ENCODE results near the gene URI1. TPM values are rescaled to one million over a fixed set of nuclear protein-coding genes. Genes with fewer than 3 reads are reported as not detected.
A peak's percentile ranks its signal among the peaks of the same experiment; 100 is the strongest.

URI1 gene
- total RNA-seq, 2 experiments from 2014 or later: 48.3 to 60.8 TPM

GRCh38 chr19:30046522-30046921, 104.5 kb downstream of the URI1 start:
- H3K4me1 Mint-ChIP-seq: no peaks in the 10 kb centered on the region
- peaks cover 2% of the 10 kb centered on the region for H3K36me3 Mint-ChIP-seq
- ATAC-seq: peak; percentile 23
- H3K9me3 Mint-ChIP-seq (ENCODE audit: low read depth): no peaks in the 10 kb centered on the region
- no peak overlapping the region for H3K27ac Mint-ChIP-seq
- no peaks in the 10 kb centered on the region for H3K27me3 Mint-ChIP-seq
- no peak overlapping the region for H3K4me3 Mint-ChIP-seq
- CTCF ChIA-PET: interaction anchor here (1.2 kb wide), 1 partner anchor 9 kb away, joined by 5 read pairs; no protein-coding TSS in a partner anchor
- DNase-seq: no peak

GRCh38 chr19:30047432-30047831, 105.4 kb downstream of the URI1 start:
- DNase-seq (no peak), ATAC-seq (no peak)
- Mint-ChIP-seq H3K36me3 (no peaks in the 10 kb centered on the region), H3K4me1 (no peaks in the 10 kb centered on the region), H3K9me3 (ENCODE audit: low read depth) (no peaks in the 10 kb centered on the region), H3K27ac (no peak overlapping the region), H3K4me3 (no peak overlapping the region), H3K27me3 (no peaks in the 10 kb centered on the region)
- CTCF ChIA-PET: no interaction called here

GRCh38 chr19:30049226-30049625, 107.2 kb downstream of the URI1 start:
- CTCF ChIA-PET: no interaction called here
- H3K36me3 Mint-ChIP-seq: no peaks in the 10 kb centered on the region
- no peaks in the 10 kb centered on the region for H3K4me1 Mint-ChIP-seq
- no peak overlapping the region for H3K27ac Mint-ChIP-seq
- no peaks in the 10 kb centered on the region for H3K27me3 Mint-ChIP-seq
- no peak for DNase-seq
- no peak for ATAC-seq
- no peaks in the 10 kb centered on the region for H3K9me3 Mint-ChIP-seq (ENCODE audit: low read depth)
- H3K4me3 Mint-ChIP-seq: no peak overlapping the region

GRCh38 chr19:30049846-30050667, 108.0 kb downstream of the URI1 start:
- H3K4me1 Mint-ChIP-seq: no peaks in the 10 kb centered on the region
- CTCF ChIA-PET: no interaction called here
- H3K27me3 Mint-ChIP-seq: no peaks in the 10 kb centered on the region
- no peak overlapping the region for H3K4me3 Mint-ChIP-seq
- no peak for DNase-seq
- no peaks in the 10 kb centered on the region for H3K9me3 Mint-ChIP-seq (ENCODE audit: low read depth)
- no peak for ATAC-seq
- H3K36me3 Mint-ChIP-seq: no peaks in the 10 kb centered on the region
- no peak overlapping the region for H3K27ac Mint-ChIP-seq

- no peak for ATAC-seq
- no peak for DNase-seq
- no peak overlapping the region for H3K27ac Mint-ChIP-seq
- H3K36me3 Mint-ChIP-seq: no peaks in the 10 kb centered on the region
- H3K4me3 Mint-ChIP-seq: no peak overlapping the region
- no peaks in the 10 kb centered on the region for H3K27me3 Mint-ChIP-seq
- H3K4me1 Mint-ChIP-seq: no peaks in the 10 kb centered on the region
- CTCF ChIA-PET: no interaction called here
- no peaks in the 10 kb centered on the region for H3K9me3 Mint-ChIP-seq (ENCODE audit: low read depth)
Measured at GRCh38 chr19:30052122-30053075, 110.4 kb downstream of the URI1 start.

- H3K4me3 Mint-ChIP-seq: no peak overlapping the region
- ATAC-seq: no peak
Measured at GRCh38 chr19:30053558-30053957, 111.5 kb downstream of the URI1 start.

GRCh38 chr19:30054210-30054609, 112.2 kb downstream of the URI1 start:
- DNase-seq: no peak
- Mint-ChIP-seq H3K36me3 (no peaks in the 10 kb centered on the region), H3K27ac (no peak overlapping the region), H3K9me3 (ENCODE audit: low read depth) (no peaks in the 10 kb centered on the region), H3K4me1 (no peaks in the 10 kb centered on the region), H3K4me3 (no peak overlapping the region), H3K27me3 (no peaks in the 10 kb centered on the region)
- ATAC-seq: no peak
- CTCF ChIA-PET: no interaction called here

More at GRCh38 chr19:30053558-30053957, 111.5 kb downstream of the URI1 start:
- H3K36me3 Mint-ChIP-seq: no peaks in the 10 kb centered on the region
- H3K4me1 Mint-ChIP-seq: no peaks in the 10 kb centered on the region
- CTCF ChIA-PET: no interaction called here
- no peak for DNase-seq
- no peaks in the 10 kb centered on the region for H3K9me3 Mint-ChIP-seq (ENCODE audit: low read depth)
- H3K27me3 Mint-ChIP-seq: no peaks in the 10 kb centered on the region
- no peak overlapping the region for H3K27ac Mint-ChIP-seq

- Mint-ChIP-seq H3K4me1 (no peaks in the 10 kb centered on the region), H3K27me3 (no peaks in the 10 kb centered on the region), H3K9me3 (ENCODE audit: low read depth) (no peaks in the 10 kb centered on the region), H3K4me3 (no peak overlapping the region), H3K36me3 (no peaks in the 10 kb centered on the region), H3K27ac (no peak overlapping the region)
- no peak for ATAC-seq
- CTCF ChIA-PET: no interaction called here
- no peak for DNase-seq
Measured at GRCh38 chr19:30056580-30056979, 114.5 kb downstream of the URI1 start.

GRCh38 chr19:30059741-30060457, 117.9 kb downstream of the URI1 start:
- ATAC-seq (no peak), DNase-seq (no peak)
- CTCF ChIA-PET: no interaction called here
- Mint-ChIP-seq H3K27ac (no peak overlapping the region), H3K9me3 (ENCODE audit: low read depth) (no peaks in the 10 kb centered on the region), H3K36me3 (no peaks in the 10 kb centered on the region), H3K4me3 (no peak overlapping the region), H3K4me1 (no peaks in the 10 kb centered on the region), H3K27me3 (no peaks in the 10 kb centered on the region)

GRCh38 chr19:30060531-30061222, 118.6 kb downstream of the URI1 start:
- CTCF ChIA-PET: no interaction called here
- no peak for ATAC-seq
- Mint-ChIP-seq H3K4me3 (no peak overlapping the region), H3K9me3 (ENCODE audit: low read depth) (no peaks in the 10 kb centered on the region), H3K27ac (no peak overlapping the region), H3K27me3 (no peaks in the 10 kb centered on the region), H3K4me1 (no peaks in the 10 kb centered on the region), H3K36me3 (no peaks in the 10 kb centered on the region)
- no peak for DNase-seq

- Mint-ChIP-seq H3K9me3 (ENCODE audit: low read depth) (no peaks in the 10 kb centered on the region), H3K27me3 (no peaks in the 10 kb centered on the region), H3K36me3 (no peaks in the 10 kb centered on the region), H3K4me1 (peaks cover 3% of the 10 kb centered on the region), H3K4me3 (no peak overlapping the region), H3K27ac (no peak overlapping the region)
- CTCF ChIA-PET: no interaction called here
- no peak for ATAC-seq
- no peak for DNase-seq
Measured at GRCh38 chr19:30061223-30062064, 119.4 kb downstream of the URI1 start.

- Mint-ChIP-seq H3K27ac (no peak overlapping the region), H3K4me1 (peaks cover 4% of the 10 kb centered on the region), H3K27me3 (no peaks in the 10 kb centered on the region), H3K4me3 (no peak overlapping the region), H3K9me3 (ENCODE audit: low read depth) (no peaks in the 10 kb centered on the region), H3K36me3 (no peaks in the 10 kb centered on the region)
- CTCF ChIA-PET: no interaction called here
- no peak for DNase-seq
- no peak for ATAC-seq
Measured at GRCh38 chr19:30062065-30062906, 120.2 kb downstream of the URI1 start.
